ENCODE results near the gene KDM4C. TPM values are rescaled to one million over a fixed set of nuclear protein-coding genes. Genes with fewer than 3 reads are reported as not detected.

Gene KDM4C
- total RNA-seq, 4 donors from 2014 or later, result 32.3 to 41.4 (median 35.3) TPM

DNA sequence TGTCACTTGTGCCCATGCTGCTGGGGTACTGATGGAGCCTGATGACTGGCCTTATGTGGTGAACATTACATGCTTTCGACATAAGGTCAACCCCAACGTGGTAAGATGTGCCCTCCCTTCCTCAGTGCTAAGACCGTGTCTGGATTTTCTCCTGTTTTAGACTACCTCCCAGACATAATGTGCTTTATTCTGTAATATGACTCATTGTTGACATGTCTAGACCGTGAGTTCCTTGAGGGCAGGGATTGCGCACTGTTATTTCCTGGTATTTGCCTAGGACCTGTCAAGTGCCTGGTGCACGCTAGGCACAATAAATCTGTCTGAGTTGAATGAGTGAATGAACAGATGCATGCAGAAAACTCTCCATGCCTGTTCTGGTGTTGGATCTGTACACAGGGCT lies 346.0 kb downstream of the KDM4C start:
- 70 to 73% methylated on average over 6 of the region's 6 CpGs for WGBS, 2 donors
- DNase-seq (ENCODE audit: low spot score in 2 of 2), result no peak
- H3K4me3 ChIP-seq (ENCODE audit: low read depth, poor library complexity, severe bottlenecking), result no peak overlapping the region
- TF ChIP-seq, protein P1, sequence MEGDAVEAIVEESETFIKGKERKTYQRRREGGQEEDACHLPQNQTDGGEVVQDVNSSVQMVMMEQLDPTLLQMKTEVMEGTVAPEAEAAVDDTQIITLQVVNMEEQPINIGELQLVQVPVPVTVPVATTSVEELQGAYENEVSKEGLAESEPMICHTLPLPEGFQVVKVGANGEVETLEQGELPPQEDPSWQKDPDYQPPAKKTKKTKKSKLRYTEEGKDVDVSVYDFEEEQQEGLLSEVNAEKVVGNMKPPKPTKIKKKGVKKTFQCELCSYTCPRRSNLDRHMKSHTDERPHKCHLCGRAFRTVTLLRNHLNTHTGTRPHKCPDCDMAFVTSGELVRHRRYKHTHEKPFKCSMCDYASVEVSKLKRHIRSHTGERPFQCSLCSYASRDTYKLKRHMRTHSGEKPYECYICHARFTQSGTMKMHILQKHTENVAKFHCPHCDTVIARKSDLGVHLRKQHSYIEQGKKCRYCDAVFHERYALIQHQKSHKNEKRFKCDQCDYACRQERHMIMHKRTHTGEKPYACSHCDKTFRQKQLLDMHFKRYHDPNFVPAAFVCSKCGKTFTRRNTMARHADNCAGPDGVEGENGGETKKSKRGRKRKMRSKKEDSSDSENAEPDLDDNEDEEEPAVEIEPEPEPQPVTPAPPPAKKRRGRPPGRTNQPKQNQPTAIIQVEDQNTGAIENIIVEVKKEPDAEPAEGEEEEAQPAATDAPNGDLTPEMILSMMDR (IDR thresholded peaks at IDR 0.05), result no peak
- TF ChIP-seq POLR2A (IDR thresholded peaks at IDR 0.05), result no peak
- intact Hi-C loops (cut with DNase I; ENCODE audit: low total_unique reads), result no loop called here

DNA sequence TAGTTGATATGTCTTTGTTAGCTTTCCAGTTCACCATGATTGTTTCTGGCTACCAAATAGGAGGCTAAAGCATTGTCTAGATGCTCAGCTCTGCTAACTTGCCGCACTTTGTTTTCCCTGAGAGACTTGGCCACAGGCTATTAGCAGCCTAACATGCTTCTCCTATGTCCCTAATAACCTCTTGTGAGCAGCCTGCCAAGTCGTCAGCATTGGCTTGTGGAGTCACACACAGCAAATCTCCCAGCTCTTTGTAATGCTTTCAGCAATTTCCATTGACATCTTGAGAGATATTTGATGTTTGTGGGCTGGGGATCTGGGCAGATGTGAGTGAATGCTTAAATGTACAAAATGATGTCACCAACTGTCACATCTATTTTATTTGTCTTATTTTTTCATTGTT lies 346.9 kb downstream of the KDM4C start:
- TF ChIP-seq, protein P1 (IDR thresholded peaks at IDR 0.05), result no peak
- no peak for TF ChIP-seq POLR2A (IDR thresholded peaks at IDR 0.05)
- DNase-seq (ENCODE audit: low spot score in 2 of 2), result no peak
- H3K4me3 ChIP-seq (ENCODE audit: low read depth, poor library complexity, severe bottlenecking), result no peak overlapping the region
- intact Hi-C loops (cut with DNase I; ENCODE audit: low total_unique reads), result no loop called here
- WGBS, 2 donors, result 77 to 78% methylated on average over 2 of the region's 2 CpGs

DNA sequence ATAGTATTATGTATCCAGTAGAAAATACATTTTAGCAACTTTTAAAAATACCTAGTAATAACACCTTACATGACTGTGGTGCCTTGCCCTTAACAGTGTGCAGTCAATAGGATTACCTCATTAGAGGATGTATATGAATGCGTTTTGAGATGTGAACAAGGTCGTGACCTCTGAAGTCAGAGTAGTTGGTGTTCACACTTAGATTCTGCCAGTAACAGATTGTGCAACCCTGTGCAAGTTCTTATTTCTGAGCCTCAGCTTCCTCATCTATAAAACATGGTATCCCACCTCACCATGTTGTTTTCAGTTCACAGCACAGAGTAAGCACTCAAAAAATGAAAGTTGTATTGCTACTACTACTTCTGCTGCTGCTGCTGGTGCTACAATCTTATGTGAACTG lies 347.3 kb downstream of the KDM4C start:
- no peak for DNase-seq (ENCODE audit: low spot score in 2 of 2)
- WGBS, 2 donors, result 87 to 88% methylated on average over 2 of the region's 2 CpGs
- no peak overlapping the region for H3K4me3 ChIP-seq (ENCODE audit: low read depth, poor library complexity, severe bottlenecking)
- TF ChIP-seq, protein P1 (IDR thresholded peaks at IDR 0.05), result no peak
- no peak for TF ChIP-seq POLR2A (IDR thresholded peaks at IDR 0.05)
- intact Hi-C loops (cut with DNase I; ENCODE audit: low total_unique reads), result no loop called here

DNA sequence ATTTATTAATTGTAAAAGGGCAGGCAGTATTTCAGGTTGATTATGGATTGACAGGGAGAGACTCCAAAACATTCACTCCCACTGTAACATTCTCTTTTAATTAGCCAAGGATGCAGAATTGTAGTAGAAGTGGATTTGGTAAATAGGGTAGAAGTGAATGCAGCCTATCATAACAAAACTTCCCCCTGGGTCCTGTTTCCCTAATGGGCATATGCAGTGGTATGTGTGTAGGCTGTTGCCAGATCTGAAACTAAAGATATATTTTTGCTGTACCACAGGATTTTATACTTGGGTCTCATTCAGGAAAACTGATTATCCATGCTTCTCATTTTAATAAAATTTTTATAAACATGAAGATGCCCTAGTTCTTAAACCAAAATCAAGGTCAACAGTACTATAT lies 351.2 kb downstream of the KDM4C start:
- H3K4me3 ChIP-seq (ENCODE audit: low read depth, poor library complexity, severe bottlenecking), result no peak overlapping the region
- intact Hi-C loops (cut with DNase I; ENCODE audit: low total_unique reads), result no loop called here
- no peak for TF ChIP-seq POLR2A (IDR thresholded peaks at IDR 0.05)
- TF ChIP-seq, protein P1 (IDR thresholded peaks at IDR 0.05), result no peak
- DNase-seq (ENCODE audit: low spot score in 2 of 2), result no peak

DNA sequence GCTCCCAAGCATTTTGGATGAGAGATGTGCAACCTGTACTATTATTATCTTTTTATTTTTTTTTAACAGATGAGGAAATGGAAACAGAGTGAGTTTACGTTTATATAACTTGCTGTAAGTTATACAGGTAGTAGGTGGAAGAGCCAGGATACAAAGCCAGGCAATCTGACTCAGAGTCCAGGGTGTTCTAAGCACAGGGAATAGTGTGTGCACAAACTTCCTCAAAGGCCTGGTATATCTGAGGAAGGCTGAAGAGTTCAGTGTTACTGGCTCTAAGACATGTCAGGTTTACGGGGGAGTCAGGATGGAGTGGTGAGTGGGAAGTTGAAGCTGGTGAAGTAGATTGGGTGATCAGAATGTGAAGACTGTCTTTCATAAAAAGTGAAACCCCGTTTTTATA lies 353.6 kb downstream of the KDM4C start:
- WGBS, 2 donors, result 64 to 78% methylated on average over 3 of the region's 3 CpGs
- H3K4me3 ChIP-seq (ENCODE audit: low read depth, poor library complexity, severe bottlenecking), result no peak overlapping the region
- DNase-seq (ENCODE audit: low spot score in 2 of 2), result no peak
- TF ChIP-seq, protein P1 (IDR thresholded peaks at IDR 0.05), result no peak
- TF ChIP-seq POLR2A (IDR thresholded peaks at IDR 0.05), result no peak
- intact Hi-C loops (cut with DNase I; ENCODE audit: low total_unique reads), result no loop called here

DNA sequence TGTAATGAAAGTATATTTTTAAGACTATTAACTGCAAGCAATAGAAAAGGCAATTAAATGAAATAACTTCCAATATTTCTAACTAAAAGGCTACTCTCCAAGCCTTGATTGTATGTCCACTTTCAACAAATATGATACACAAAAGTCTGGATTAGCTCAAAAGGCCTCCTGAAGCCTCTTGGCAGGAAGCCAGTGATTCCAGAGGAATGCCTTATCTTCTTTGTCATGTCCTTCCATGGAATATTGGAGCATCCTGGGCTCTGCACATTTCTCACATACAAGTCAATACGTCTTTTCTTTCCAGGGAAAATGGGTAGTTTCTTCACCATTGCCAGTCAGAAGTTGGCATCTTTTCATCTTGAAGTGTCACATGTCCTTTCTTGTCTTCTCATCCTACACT lies 357.8 kb downstream of the KDM4C start:
- DNase-seq (ENCODE audit: low spot score in 2 of 2), result no peak
- intact Hi-C loops (cut with DNase I; ENCODE audit: low total_unique reads), result no loop called here
- H3K4me3 ChIP-seq (ENCODE audit: low read depth, poor library complexity, severe bottlenecking), result no peak overlapping the region
- TF ChIP-seq, protein P1 (IDR thresholded peaks at IDR 0.05), result no peak
- TF ChIP-seq POLR2A (IDR thresholded peaks at IDR 0.05), result no peak
- WGBS, 2 donors, result 0 to 54% methylated on average over 1 of the region's 1 CpG
